Neural progenitor cell (in vitro differentiated cells): ENCODE measurements around the gene ZNF827. TPM values are rescaled to one million over a fixed set of nuclear protein-coding genes. Genes with fewer than 3 reads are reported as not detected.

Experiments used
- DNase-seq: peaks from one replicate; pipeline ENCODE4 v3.0.0-alpha.2; 2016; ENCODE audit warnings: low spot score
- H2AFZ ChIP-seq: fragments of 200-600 bp; sonication (generic); replicated peaks from 2 replicates; pipeline ENCODE4 v1.6.1; 2016; ENCODE audit warnings: antibody characterized with exemption
- H3F3A ChIP-seq: fragments of 200-600 bp; sonication (generic); 2 replicates; pipeline ENCODE4 v1.6.1; 2016; ENCODE audit warnings: antibody characterized with exemption, low read depth
- H3K27ac ChIP-seq: fragments of 200-600 bp; sonication (generic); 2 replicates; pipeline ENCODE4 v1.5.1; 2016; ENCODE audit warnings: mild to moderate bottlenecking
- H3K27me3 ChIP-seq: fragments of 200-600 bp; sonication (generic); 2 replicates; pipeline ENCODE4 v1.6.1; 2016; ENCODE audit warnings: mild to moderate bottlenecking, moderate library complexity
- H3K36me3 ChIP-seq: fragments of 200-600 bp; sonication (generic); 2 replicates; pipeline ENCODE4 v1.5.1; 2016
- H3K4me1 ChIP-seq: fragments of 200-600 bp; sonication (generic); 2 replicates; pipeline ENCODE4 v1.6.1; 2016; ENCODE audit warnings: mixed run types
- H3K4me2 ChIP-seq: fragments of 200-600 bp; sonication (generic); 2 replicates; pipeline ENCODE4 v1.6.1; 2016
- H3K4me3 ChIP-seq: fragments of 200-600 bp; sonication (generic); 2 replicates; pipeline ENCODE4 v1.5.1; 2016
- H3K79me2 ChIP-seq: fragments of 200-600 bp; sonication (generic); 2 replicates; pipeline ENCODE4 v1.6.1; 2016; ENCODE audit warnings: low read depth
- H3K9ac ChIP-seq: fragments of 200-600 bp; sonication (generic); 2 replicates; pipeline ENCODE4 v1.6.1; 2016
- H3K9me3 ChIP-seq: fragments of 200-600 bp; sonication (generic); 2 replicates; pipeline ENCODE4 v1.5.1; 2016; ENCODE audit warnings: low read depth
- H4K20me1 ChIP-seq: fragments of 200-600 bp; sonication (generic); 2 replicates; pipeline ENCODE4 v1.6.1; 2016; ENCODE audit warnings: low read depth
- H3K27ac Mint-ChIP-seq: 3 replicates; pipeline ENCODE4 v1.8.0; 2021; ENCODE audit warnings: mixed read lengths
- H3K27me3 Mint-ChIP-seq: 2 replicates; pipeline ENCODE4 v1.8.0; 2022; ENCODE audit warnings: low read depth, mild to moderate bottlenecking, inconsistent platforms, moderate library complexity, mixed read lengths; ENCODE audit not compliant: insufficient read depth
- H3K36me3 Mint-ChIP-seq: 3 replicates; pipeline ENCODE4 v1.8.0; 2021; ENCODE audit warnings: mixed read lengths
- H3K4me1 Mint-ChIP-seq: 3 replicates; pipeline ENCODE4 v1.8.0; 2021; ENCODE audit warnings: mixed read lengths
- H3K4me3 Mint-ChIP-seq: 3 replicates; pipeline ENCODE4 v1.8.0; 2021; ENCODE audit warnings: mild to moderate bottlenecking, moderate library complexity, mixed read lengths
- H3K9me3 Mint-ChIP-seq: 3 replicates; pipeline ENCODE4 v1.8.0; 2020; ENCODE audit warnings: mixed read lengths
- CTCF ChIP-seq: fragments of 200-600 bp; sonication (generic); IDR thresholded peaks from 2 replicates; pipeline ENCODE4 v1.5.1; 2017; ENCODE audit warnings: antibody characterized with exemption, mild to moderate bottlenecking
- EZH2 ChIP-seq: fragments of 200-600 bp; sonication (generic); IDR thresholded peaks from 2 replicates; pipeline ENCODE4 v1.6.1; 2017; ENCODE audit warnings: antibody characterized with exemption, mild to moderate bottlenecking, moderate library complexity
- EZH2phosphoT487 ChIP-seq: fragments of 200-600 bp; sonication (generic); IDR thresholded peaks from 2 replicates; pipeline ENCODE4 v1.6.1; 2017; ENCODE audit warnings: antibody characterized with exemption
- total RNA-seq: library from RNA; depleted of rRNA; stranded (reverse); fragments of >200 nt; gene quantifications from 2 replicates; pipeline ENCODE4 v1.2.3, GENCODE V29; 2015; ENCODE audit warnings: low replicate concordance

The ZNF827 gene
- total RNA-seq, 1 donor from 2014 or later = 7.7 TPM

- Mint-ChIP-seq H3K27me3 (peaks cover 2% of the 10 kb centered on the region), H3K27ac (no peak overlapping the region), H3K9me3 (no peaks in the 10 kb centered on the region), H3K4me1 (no peaks in the 10 kb centered on the region), H3K36me3 (no peaks in the 10 kb centered on the region), H3K4me3 (no peak overlapping the region)
- Histone ChIP-seq H4K20me1 (no peaks in the 10 kb centered on the region), H3F3A (no peaks in the 10 kb centered on the region), H3K4me1 (peaks cover 5% of the 10 kb centered on the region), H3K79me2 (no peaks in the 10 kb centered on the region), H2AFZ (no peak overlapping the region), H3K27me3 (no peaks in the 10 kb centered on the region), H3K4me3 (no peak overlapping the region), H3K36me3 (no peaks in the 10 kb centered on the region), H3K9ac (no peak overlapping the region), H3K27ac (no peak overlapping the region), H3K9me3 (no peaks in the 10 kb centered on the region), H3K4me2 (no peak overlapping the region)
- DNase-seq = no peak
- no peak for TF ChIP-seq EZH2phosphoT487
- no peak for TF ChIP-seq CTCF
- no peak for TF ChIP-seq EZH2
Measured at GRCh38 chr4:145951931-145952330, 13.3 kb upstream of the ZNF827 start.

- no peaks in the 10 kb centered on the region for H3K27me3 ChIP-seq
- H3K4me2 ChIP-seq = no peak overlapping the region
- no peaks in the 10 kb centered on the region for H3K79me2 ChIP-seq
- TF ChIP-seq EZH2 = no peak
- TF ChIP-seq EZH2phosphoT487 = no peak
- no peak for TF ChIP-seq CTCF
- no peaks in the 10 kb centered on the region for H3K36me3 Mint-ChIP-seq
- DNase-seq = no peak
- H3K27ac ChIP-seq = no peak overlapping the region
- H3K4me3 ChIP-seq = no peak overlapping the region
- peaks cover 10% of the 10 kb centered on the region for H3K4me1 Mint-ChIP-seq
- H3K9ac ChIP-seq = no peak overlapping the region
- no peaks in the 10 kb centered on the region for H3K9me3 Mint-ChIP-seq
- H3K9me3 ChIP-seq = no peaks in the 10 kb centered on the region
- H3K27ac Mint-ChIP-seq = no peak overlapping the region
- H4K20me1 ChIP-seq = no peaks in the 10 kb centered on the region
- no peaks in the 10 kb centered on the region for H3F3A ChIP-seq
- no peaks in the 10 kb centered on the region for H3K36me3 ChIP-seq
- H2AFZ ChIP-seq = no peak overlapping the region
- peaks cover 2% of the 10 kb centered on the region for H3K27me3 Mint-ChIP-seq
- H3K4me3 Mint-ChIP-seq = no peak overlapping the region
- H3K4me1 ChIP-seq = no peaks in the 10 kb centered on the region
Measured at GRCh38 chr4:145945431-145946155, 7.0 kb upstream of the ZNF827 start.

- no peak overlapping the region for H3K4me3 ChIP-seq
- no peak for TF ChIP-seq EZH2phosphoT487
- no peak for TF ChIP-seq EZH2
- no peak for TF ChIP-seq CTCF
- H3F3A ChIP-seq = no peaks in the 10 kb centered on the region
- Mint-ChIP-seq H3K27me3 (peaks cover 2% of the 10 kb centered on the region), H3K27ac (no peak overlapping the region), H3K9me3 (no peaks in the 10 kb centered on the region), H3K4me3 (no peak overlapping the region), H3K4me1 (peaks cover 15% of the 10 kb centered on the region), H3K36me3 (no peaks in the 10 kb centered on the region)
- no peaks in the 10 kb centered on the region for H3K9me3 ChIP-seq
- H3K4me2 ChIP-seq = no peak overlapping the region
- H3K36me3 ChIP-seq = no peaks in the 10 kb centered on the region
- no peaks in the 10 kb centered on the region for H3K4me1 ChIP-seq
- no peak overlapping the region for H3K9ac ChIP-seq
- no peaks in the 10 kb centered on the region for H4K20me1 ChIP-seq
- H3K27me3 ChIP-seq = no peaks in the 10 kb centered on the region
- DNase-seq = no peak
- H2AFZ ChIP-seq = no peak overlapping the region
- no peaks in the 10 kb centered on the region for H3K79me2 ChIP-seq
- no peak overlapping the region for H3K27ac ChIP-seq
Measured at GRCh38 chr4:145944886-145945285, 6.3 kb upstream of the ZNF827 start.
